Measurements from ENCODE around the gene FNTB. TPM values are rescaled to one million over a fixed set of nuclear protein-coding genes. Genes with fewer than 3 reads are reported as not detected.

Gene FNTB
- total RNA-seq, 1 donor from 2014 or later = 8.5 TPM

Other genes starting within 250 kb of the FNTB start
- under 0.01 TPM in 2 replicates for gene SPTB, start 107.0 kb upstream of the FNTB start, total RNA-seq
- gene CHURC1, start 72.4 kb upstream of the FNTB start, total RNA-seq = 31.2 and 37.1 TPM in 2 replicates
- not detected in 2 replicates for gene GPX2, start 44.1 kb upstream of the FNTB start, total RNA-seq
- gene RAB15, start 14.6 kb upstream of the FNTB start, total RNA-seq = 4.6 and 6.5 TPM in 2 replicates
- 34.2 and 62.7 TPM in 2 replicates for gene MAX, start 115.6 kb downstream of the FNTB start, total RNA-seq

All from lung microvascular endothelial cell (primary cell).